ENCODE data around the gene TM9SF4.
"Not testable (repeated sequence)": the region's sequence is repeated elsewhere in the genome, so short reads cannot be mapped to it uniquely, and the experiment has no call there.

TM9SF4 gene

DNA sequence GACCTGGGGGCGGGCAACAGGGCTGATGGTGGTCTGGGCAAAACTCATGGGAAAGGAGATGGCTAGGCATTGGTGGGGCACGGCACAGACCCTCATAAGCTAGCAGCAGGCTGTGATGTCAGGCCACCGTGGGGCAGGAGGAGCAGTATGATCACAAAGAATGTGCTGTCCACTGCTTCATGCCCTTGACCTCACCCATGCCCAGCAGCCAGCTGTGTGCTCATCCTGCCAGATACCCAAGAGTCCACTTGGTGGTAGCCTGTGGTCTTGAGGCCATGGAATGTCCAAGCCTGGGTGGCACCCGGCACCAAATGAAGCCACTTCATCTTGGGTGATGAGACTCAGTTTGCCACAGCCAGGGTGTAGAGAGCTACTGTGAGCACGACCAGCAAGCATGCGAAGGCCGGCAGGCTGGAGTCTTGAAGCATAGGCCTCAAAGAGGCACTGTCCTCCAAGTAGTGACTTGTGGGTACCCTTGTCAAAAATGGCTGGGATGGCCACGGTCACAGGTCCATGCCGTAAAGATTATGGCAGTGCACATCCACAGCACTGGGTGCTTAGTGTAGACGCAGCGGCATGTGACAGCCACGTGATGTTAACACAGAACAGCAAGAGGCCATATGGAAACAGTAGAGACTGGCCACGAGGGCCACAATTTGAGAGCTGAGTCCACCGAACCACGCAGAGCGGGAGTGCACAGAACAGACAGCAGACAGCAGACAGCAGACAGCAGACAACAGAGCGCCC is 79.0 kb downstream of the TM9SF4 start:
- no peak for DNase-seq (ENCODE audit: low spot score)

DNA sequence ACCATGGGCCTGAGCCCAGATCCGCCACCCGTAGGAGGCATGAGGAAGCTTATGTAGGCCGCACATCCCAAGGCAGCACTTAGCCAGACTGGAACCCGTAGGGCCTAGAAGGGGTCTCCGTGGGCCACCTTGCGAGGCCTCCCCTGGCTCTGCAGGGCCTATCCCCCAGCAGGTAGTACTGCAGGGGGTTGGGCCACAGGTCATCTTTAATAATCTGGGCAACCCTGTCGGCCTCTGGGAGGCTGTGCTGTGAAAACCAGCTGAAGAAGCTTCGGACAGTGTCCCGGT is 79.6 kb downstream of the TM9SF4 start:
- no peak for DNase-seq (ENCODE audit: low spot score)

DNA sequence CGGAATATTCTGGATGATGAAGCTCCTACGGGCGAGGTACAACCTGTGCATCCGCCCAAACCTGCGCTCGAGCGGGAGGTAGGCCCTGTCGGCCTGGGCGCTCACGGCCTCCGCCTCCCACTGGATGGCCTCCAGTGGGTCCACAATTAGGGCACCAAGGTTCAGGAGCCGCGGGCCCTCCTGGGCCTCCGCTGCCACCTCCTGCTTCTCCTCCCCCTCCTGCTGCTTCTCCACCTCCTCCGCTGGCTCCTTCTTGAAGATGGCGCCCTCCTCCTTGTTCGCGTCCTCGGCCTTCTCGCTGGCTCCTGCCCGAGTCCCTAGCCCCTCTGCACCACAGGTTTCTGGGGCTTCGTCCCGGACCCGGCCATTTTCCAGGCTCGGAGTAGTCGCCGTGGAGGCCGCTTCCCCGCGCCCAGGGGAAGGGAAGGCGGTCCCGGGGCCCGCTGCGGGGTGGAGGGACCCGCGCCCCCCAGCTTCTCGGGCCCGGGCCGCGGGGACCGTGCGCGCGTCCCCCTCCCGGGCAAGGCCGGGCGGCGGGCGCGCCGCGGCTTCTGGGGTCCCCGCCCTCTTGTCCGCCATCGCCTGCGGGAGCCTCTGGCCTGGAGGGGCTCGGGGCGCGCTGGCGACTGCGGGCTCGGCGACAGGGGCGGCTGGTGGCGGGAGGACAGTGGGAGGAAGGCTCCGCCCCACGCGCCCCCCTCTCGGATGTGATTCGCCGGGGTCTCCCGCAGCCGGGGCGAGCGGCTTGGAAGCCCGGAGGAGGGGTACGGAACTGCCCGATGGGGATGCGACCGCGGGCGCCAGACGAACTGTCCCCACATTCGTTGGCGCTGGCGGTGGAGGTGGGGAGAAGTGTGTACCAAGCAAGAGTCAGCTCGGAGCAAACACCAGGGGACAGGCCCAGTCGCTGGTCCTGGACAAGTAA is 80.4 kb downstream of the TM9SF4 start:
- peak; percentile 82 for DNase-seq (ENCODE audit: low spot score)

DNA sequence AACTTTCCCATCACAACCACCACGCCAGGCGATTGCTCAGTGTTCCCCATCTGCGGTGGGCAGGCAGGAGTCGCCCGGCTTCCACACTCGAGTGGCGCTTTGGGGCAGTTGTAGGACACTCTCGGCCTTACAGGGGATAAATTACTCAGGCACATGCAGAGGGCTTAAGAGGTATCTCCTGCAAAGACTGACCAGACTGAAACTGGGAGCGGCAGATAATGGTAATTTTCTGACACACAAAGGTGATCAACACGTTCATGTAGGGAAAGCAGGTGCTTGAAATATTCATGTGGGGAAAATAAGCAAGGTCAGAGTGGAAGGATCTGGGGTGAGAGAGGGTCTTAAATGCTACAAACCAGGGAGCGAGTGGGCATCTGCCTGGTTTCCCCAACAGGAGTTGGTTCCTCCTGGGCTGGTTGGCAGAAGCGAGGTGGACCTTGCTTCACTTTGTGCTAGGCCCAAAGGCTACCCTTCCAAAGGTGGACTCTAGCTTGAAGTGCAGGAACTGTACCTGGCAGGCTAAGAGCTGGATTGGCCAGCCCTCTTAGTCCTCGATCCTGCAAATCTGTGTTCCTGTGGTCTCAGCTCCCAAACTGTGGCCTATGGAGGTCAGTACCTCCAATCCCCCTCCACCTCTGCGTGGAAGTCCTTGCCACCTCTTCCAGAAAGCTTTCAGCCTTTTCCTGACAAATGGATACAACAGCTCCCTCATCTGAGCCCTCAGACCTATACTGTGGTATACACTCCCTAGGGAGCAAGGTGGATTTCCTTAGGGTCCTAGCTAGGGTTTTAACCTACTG is 81.3 kb downstream of the TM9SF4 start:
- DNase-seq (ENCODE audit: low spot score) = no peak

DNA sequence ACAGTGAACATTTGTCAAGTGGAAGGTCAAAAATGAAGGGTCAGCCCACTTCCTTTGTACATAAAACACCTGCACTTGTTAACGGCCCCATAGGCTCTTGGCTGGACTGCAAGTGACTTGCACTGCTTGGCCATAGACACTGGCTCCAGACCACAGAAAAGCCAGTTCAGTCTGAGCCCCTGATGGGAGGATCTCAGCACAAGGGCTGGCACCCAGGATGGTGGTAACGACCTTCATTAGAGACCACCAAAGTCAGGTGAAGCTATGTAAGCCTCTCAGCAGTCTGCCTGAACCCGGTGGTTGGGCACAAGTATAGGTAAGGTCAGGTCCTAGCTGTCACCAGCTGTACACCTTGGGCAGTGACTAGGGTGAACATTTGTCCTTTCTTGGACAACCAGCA is 81.9 kb downstream of the TM9SF4 start:
- no peak for DNase-seq (ENCODE audit: low spot score)

DNA sequence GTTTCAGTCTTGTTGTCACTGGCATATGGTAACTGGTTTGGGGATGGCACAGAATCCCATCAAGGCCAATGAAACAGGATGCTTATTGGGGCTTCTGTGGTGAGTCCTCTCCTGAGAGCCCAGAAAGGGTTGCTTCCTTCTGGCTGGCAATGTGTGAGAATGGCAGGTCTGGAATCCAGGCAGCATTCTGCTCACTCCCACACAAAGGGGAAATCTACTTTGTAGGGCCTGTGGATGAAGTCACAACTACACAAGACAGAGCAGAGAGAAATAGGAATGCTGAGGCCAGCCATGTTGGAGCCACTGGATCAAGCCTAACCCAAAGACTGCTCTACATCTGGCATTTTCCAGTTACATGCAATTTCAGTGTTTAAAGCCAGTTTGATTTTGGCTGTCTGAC is 82.4 kb downstream of the TM9SF4 start:
- no peak for DNase-seq (ENCODE audit: low spot score)

DNA sequence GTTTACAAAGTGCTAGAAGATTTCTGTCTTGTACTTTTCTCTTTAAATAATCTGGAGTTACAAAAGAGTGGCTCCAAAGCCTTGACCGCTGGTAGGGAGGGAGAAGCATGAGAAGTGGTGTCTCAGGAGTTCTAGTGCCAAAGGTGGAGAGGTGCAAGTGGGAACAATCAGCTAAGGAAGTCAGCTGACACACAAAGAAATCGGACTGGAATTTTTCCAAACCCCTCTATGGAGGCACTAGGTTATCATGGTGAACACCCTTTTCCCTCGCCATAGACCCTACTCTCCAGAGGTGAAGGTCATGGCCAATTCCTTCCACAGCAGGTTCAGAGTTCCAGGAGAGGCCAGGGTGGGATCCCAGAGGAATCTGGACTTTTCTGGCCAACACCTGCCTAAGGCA is 83.2 kb downstream of the TM9SF4 start:
- no peak for DNase-seq (ENCODE audit: low spot score)

DNA sequence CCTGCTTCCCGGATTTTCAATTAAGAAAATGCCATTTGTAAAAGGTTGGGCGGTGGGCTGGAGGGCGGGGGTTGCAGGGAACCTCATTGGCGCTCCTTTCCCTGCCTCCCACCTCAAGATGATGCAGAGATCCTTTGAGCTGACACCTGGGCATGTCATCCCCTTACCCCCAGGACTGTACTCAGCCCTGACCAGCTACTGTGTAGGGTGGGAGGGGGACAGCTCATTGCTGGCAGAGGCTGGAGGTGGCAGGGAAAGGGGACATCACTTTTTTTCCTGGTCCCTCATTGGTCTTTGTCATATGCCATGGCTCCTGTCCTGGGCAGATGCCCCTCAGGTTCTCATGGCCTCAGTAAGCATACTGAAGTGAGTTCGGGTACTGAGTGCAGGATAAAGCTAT is 83.8 kb downstream of the TM9SF4 start:
- DNase-seq (ENCODE audit: low spot score) = not testable (repeated sequence)

DNA sequence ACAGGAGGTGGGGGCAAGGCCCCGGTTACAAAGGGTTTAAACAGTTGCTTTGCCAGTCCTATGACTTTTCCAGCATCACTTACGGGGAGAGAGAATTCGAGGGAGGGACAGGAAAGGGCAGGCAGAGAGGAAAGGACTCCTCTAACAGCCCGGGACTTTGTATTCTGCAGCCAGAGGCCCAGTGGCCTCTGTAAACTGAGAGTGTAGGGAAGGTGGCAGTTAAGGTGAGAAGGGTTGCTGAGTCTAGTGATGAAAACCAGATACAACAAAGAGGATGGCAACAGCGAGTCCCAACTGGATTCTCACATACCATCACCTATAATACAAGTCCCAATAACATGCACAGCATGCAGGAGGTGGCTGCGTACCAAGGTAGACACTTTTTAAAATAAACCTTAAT is 84.5 kb downstream of the TM9SF4 start:
- DNase-seq (ENCODE audit: low spot score) = no peak

DNA sequence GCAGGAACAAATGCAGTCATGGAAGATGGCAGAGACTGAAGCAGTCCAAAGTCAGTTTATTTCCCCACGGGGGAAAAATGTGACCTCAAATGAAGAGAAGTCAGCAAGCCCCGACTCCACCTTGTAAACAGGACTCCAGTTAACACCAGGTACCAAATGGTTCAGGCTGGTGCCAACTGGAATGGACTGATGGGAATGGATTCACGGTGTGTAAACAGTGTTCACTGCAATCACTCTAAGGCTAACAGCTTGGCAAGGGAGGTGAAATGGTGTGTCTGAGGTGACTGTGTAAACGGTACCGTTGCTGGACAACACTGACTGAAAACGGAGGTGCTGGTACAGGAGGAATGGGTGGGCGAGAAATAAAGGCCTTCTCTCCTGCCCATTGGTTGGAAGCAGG is 86.1 kb downstream of the TM9SF4 start:
- DNase-seq (ENCODE audit: low spot score) = no peak

DNA sequence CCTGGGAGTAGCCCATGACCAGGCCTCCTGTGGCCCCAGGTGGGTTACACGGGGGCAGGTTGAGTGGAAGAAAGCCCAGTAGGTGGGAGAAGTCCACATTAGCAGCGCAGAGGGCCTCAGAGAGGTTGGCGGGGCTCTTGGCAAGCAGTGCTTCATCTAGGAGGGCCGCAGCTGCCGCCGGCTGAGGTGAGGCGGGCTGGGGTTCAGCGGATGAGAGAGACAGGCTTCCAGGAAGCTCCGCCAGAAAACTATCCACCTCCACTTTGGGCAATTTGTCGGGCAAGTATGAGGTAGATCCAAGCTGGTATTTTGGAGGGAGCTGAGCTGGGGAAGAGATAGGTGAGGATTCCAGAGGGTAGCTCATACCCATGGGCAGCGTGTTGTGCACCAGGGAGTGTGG is 87.1 kb downstream of the TM9SF4 start:
- DNase-seq (ENCODE audit: low spot score) = not testable (repeated sequence)

DNA sequence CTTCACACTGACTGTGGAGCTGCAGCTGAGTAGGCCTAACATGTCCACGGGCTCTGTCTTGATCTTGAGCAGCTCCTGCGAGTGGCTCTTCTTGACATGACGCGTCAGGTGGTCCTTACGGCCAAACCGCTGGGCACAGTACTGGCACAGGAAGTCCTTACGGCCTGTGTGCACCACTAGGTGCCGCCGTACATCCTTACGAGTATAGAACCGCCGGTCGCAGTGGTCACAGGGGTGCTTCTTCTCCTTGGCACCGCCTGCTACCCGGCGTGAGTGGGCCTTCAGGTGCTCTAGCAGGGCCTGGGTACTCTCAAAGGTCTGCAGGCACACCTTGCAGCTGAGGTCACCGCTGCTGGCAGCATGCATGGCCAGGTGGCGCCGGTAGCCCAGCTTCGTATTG is 87.6 kb downstream of the TM9SF4 start:
- DNase-seq (ENCODE audit: low spot score) = not testable (repeated sequence)

DNA sequence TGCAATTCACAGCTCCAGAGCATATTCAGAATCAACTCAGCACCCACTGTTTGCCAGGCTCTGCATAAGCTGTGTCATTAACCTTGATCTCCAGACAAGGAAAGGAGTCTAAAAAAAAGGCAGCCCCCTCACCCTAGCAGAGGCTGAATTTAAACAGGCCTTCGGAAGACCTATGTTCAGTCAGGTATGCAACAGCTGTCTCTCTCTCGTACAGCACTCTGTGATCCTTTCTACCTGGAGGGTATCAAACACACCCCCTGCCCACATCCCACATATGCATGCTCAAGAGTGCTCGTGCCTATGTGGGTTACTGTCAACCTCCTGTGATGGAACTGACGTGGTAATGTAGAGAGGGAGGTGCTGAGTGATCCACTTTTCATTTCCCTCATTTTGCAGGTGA is 89.5 kb downstream of the TM9SF4 start:
- no peak for DNase-seq (ENCODE audit: low spot score)

DNA sequence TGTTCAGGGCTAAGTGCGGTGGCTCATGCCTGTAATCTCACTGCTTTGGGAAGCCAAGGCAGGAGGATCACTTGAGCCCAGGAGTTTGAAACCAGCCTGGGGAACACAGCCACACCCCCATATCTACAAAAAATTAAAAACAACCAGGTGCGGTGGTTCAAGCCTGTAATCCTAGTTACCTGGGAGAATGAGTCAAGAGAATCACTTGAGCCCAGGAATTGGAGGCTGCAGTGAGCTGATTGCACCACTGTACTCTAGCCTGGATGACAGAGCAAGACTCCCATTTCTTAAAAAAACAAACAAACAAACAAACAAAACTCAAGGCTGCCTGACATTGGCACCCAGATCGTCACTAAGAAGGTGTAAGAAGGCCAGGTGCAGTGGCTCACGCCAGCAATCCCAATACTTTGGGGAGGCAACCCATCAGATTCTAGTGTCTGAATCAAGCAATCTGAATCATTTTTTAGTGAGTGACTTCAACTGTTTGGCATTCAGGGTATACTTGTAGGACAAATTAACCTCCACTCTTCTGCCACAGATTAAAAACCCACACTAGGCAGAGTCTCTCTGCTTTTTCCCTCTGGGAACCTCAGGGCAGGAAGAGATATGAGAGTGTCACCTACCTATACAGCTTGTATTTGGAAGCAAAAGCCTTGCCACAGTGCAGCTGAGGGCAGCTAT is 91.9 kb downstream of the TM9SF4 start:
- DNase-seq (ENCODE audit: low spot score) = no peak

DNA sequence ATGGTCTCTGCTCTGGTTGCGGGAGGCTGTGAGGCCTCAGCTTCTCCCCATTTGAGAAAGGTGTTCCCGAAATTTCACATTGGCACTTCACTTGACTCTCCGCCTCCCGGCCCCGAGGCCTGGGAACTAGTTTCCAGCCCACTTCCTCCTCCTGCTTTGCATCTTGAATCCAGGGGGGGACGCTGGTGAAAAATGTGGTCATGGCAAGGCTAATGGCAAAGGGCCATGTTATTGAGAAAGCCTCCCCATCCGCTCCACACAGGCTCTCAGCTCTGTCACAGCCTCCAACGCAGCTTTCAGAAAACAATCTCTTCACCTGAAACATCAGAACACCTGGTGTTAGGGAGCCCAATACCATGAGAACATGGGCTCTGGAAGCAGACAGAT is 92.5 kb downstream of the TM9SF4 start:
- no peak for DNase-seq (ENCODE audit: low spot score)

DNA sequence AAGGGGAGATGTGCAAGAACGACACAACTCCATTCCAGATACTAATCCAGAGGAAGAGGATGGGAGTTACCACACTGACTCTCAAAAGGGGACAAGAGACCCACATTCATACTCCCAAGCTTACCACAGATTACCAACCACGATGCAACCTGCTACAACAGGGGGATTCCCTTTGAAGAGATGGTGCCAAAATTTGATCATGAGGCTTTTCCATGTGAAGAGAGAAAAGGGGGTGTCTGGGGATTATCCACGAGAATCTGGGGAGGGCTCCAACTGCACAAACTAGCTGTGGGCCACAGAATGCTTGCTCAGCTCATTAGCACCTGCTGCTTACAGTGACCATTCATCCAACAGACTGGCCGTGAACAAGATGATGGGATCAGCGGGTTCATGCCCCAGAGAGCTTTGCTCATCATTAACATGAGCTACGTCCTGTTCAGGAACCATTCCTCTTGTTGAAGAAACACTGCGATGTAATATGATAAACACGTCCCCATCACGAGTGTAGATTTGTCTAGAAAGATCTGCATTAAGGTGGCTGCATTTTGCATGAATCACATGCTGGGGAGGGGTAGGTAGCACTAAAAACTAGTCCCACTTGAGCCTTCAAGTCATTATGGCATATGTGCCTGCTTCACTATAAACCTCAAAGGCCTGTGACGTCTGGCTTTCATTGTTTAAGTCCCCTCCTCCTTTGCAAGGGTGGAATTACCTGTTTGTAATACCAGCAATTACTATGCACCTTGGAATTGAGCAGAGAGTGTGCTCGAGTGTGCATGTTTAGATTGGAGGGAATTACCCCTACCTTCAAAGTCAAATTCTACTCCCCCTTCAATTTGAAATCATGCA is 94.1 kb downstream of the TM9SF4 start:
- DNase-seq (ENCODE audit: low spot score) = no peak

DNA sequence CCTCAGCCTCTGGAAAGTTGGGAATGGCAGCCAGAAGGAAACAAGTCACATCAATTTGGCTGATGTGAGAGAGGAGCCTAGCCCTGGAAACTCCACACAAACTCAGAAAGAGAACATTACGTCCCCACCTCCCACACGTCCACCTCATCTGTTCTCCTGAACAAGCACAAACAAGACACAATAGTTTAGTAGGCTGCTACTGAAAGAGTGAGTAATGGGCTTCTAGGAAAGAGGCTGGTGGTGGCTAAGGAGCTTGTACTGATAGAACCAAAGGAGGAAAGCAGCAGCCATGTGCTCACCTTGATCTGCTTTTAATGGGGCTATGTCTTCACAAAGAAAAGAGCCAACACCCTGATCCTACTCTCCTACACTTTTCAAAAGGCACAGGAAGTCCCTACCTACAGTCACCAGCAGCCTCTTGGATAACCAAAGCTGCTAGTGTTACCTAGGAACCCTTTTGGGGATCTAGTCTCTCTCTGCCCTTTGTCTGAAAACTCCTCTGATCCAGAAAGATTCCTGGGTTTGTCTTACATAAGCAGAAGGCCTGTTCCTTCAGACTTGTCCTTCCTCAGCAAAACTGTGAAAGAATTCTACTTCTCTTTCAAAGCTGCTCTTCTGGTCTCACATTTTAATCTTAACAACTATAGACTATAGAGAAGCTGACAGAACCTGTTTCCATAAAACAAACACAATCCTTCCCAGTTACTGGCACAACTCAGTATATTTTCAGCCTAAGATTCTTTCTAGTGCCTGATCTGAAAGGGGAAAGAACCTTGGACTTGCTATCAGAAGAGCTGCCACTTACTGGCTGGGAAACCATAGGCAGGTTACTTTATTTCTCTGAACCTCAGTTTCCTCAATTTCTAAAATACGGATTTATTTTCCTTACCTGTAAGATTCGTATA is 94.9 kb downstream of the TM9SF4 start:
- no peak for DNase-seq (ENCODE audit: low spot score)

DNA sequence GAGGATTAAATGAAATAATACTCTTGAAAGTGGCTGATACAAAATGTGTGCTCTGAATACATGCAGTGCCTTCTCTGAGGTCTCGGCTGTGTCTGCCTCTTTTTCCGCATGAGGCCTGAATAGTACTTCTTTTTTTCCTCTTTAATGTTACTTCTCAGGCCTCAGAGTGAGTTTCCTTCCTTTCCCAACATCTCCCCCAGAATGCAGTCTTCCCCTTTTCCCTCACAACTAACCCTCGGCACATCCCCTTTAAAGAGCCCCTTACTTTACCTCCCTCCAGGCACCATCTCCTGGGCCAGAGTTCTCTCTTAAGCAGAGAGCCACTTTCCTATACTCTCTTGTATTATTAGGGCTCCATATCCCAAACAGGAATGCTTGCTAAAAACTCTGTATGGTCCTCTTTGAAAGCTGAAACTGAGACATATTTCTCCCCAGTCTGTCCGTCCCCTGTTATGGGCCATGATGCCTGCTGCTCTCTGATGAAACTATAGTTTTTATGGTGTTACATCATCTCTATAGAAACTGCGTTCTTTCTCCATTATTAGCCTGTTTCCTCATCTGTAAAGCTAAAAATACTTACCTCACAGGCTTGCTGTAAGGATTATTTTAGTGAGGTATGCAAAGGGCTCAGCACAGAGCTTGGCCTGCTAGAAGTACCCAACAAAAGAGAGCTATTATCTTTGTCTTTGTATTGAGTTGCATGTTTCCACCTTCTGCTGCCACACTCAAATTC is 95.8 kb downstream of the TM9SF4 start:
- no peak for DNase-seq (ENCODE audit: low spot score)
